GM12878 (cell line): Measurements from ENCODE around the gene RAC2. TPM values are rescaled to one million over a fixed set of nuclear protein-coding genes. Genes with fewer than 3 reads are reported as not detected.
A peak's percentile ranks its signal among the peaks of the same experiment; 100 is the strongest.

Source experiments
- ATAC-seq: fragments of 200-7000 bp; cut with Tn5 transposase; 3 replicates; pipeline ENCODE4 v1.9.1; 2020; ENCODE audit warnings: mild to moderate bottlenecking, moderate library complexity
- BruUV-seq: library from RNA; stranded (reverse); fragments of 400-500 nt; replicated peaks from 2 replicates; lab custom pipeline; 2021; lab: Mats Ljungman, UMichigan
- CTCF ChIA-PET: fragments of 300-600 bp; sonication (Branson Sonifier 250); formaldehyde crosslinking; extraction: SDS; loops from one replicate; lab custom pipeline; 2021; ENCODE audit warnings: inconsistent platforms; lab: Yijun Ruan, JAX
- POLR2A ChIA-PET: fragments of 350-600 bp; formaldehyde crosslinking; extraction: SDS; loops from one replicate; lab custom pipeline; 2021; ENCODE audit warnings: inconsistent platforms; lab: Charles Lee
- RAD21 ChIA-PET: fragments of 300-600 bp; sonication (Branson Sonifier 250); formaldehyde crosslinking; loops from one replicate; lab custom pipeline; 2023; ENCODE audit warnings: antibody characterized with exemption; ENCODE audit not compliant: unreplicated experiment; lab: Charles Lee
- SMC1A ChIA-PET: fragments of 300-600 bp; sonication (Branson Sonifier 250); formaldehyde crosslinking; loops from one replicate; lab custom pipeline; 2023; ENCODE audit not compliant: unreplicated experiment, uncharacterized antibody; lab: Charles Lee
- DNase-seq: peaks from one replicate; pipeline ENCODE4 v3.0.0-alpha.2; 2011; ENCODE audit warnings: low read depth, low spot score
- FAIRE-seq: peaks from 3 replicates; lab custom pipeline; 2011; peaks lifted over from hg19 to GRCh38; lab: Jason Lieb, UNC
- H2AFZ ChIP-seq: 2 replicates; pipeline ENCODE4 v1.6.0; 2011; ENCODE audit warnings: low read depth, low read length, control low read depth; ENCODE audit not compliant: control insufficient read depth
- H3K27ac ChIP-seq: 2 replicates; pipeline ENCODE4 v1.5.1; 2011; ENCODE audit warnings: control low read depth; ENCODE audit not compliant: control insufficient read depth, insufficient read depth
- H3K27me3 ChIP-seq, 2 experiments: replicated peaks in 1 of 2; 2 replicates each; pipeline versions ENCODE4 v1.6.0 to v1.6.1; 2011; ENCODE audit warnings: low read length in 1 of 2; ENCODE audit not compliant: control insufficient read depth in 2 of 2, insufficient read depth in 2 of 2
- H3K36me3 ChIP-seq, 2 experiments: 2 replicates each; pipeline ENCODE4 v1.5.1; 2011; ENCODE audit warnings: low read length in 1 of 2; ENCODE audit not compliant: control insufficient read depth in 2 of 2, insufficient read depth in 2 of 2
- H3K4me1 ChIP-seq: 2 replicates; pipeline ENCODE4 v1.6.1; 2011; ENCODE audit warnings: mild to moderate bottlenecking, low read length, moderate library complexity, mixed read lengths; ENCODE audit not compliant: control insufficient read depth, insufficient read depth
- H3K4me2 ChIP-seq: 2 replicates; pipeline ENCODE4 v1.6.0; 2011; ENCODE audit warnings: control low read depth; ENCODE audit not compliant: control insufficient read depth, insufficient read depth
- H3K4me3 ChIP-seq: fragments of 200-600 bp; sonication (generic); 2 replicates; pipeline ENCODE4 v1.5.1; 2016
- H3K79me2 ChIP-seq: 2 replicates; pipeline ENCODE4 v1.6.0; 2011; ENCODE audit warnings: low read length; ENCODE audit not compliant: control insufficient read depth, insufficient read depth
- H3K9ac ChIP-seq: 2 replicates; pipeline ENCODE4 v1.8.0; 2011; ENCODE audit warnings: low read length, control low read depth, mixed read lengths; ENCODE audit not compliant: control insufficient read depth, insufficient read depth
- H3K9me3 ChIP-seq: replicated peaks from 3 replicates; pipeline ENCODE4 v1.5.1; 2011; ENCODE audit warnings: mild to moderate bottlenecking, low read length; ENCODE audit not compliant: control insufficient read depth, insufficient read depth
- H4K20me1 ChIP-seq: 2 replicates; pipeline ENCODE4 v1.6.0; 2011; ENCODE audit not compliant: control insufficient read depth, insufficient read depth
- BCLAF1 ChIP-seq: fragments of 450-650 bp; IDR thresholded peaks from 2 replicates; pipeline ENCODE4 v1.6.1; 2017; ENCODE audit warnings: antibody characterized with exemption, mild to moderate bottlenecking, moderate library complexity
- MLLT1 ChIP-seq: fragments of 450-650 bp; IDR thresholded peaks from 2 replicates; pipeline ENCODE4 v1.6.1; 2016; ENCODE audit warnings: mild to moderate bottlenecking
- WGBS: methylation state at CpG from one replicate; pipeline ENCODE4 v1.1.6; 2016; ENCODE audit warnings: low lambda C conversion rate; ENCODE audit not compliant: insufficient replicate concordance, insufficient coverage; ENCODE audit errors: missing lambda C conversion rate; 5-methylcytosine and 5-hydroxymethylcytosine counted together
- in situ Hi-C: fragments of 300-500 bp; cut with MboI; formaldehyde crosslinking; loops from 9 replicates; pipeline ENCODE4 v1.14.3; 2018; ENCODE audit warnings: mixed read lengths
- intact Hi-C: fragments of 100-400 bp; cut with micrococcal nuclease; formaldehyde crosslinking; loops from one replicate; pipeline ENCODE4 v1.14.2; 2022; ENCODE audit not compliant: unreplicated experiment
- polyA plus RNA-seq, 11 experiments: library from polyadenylated mRNA; depleted of rRNA in 4 of 11; unstranded in 6 of 11; stranded (reverse) in 5 of 11; fragments of >200 nt; fragmentation: Nextera tagmentation in 4 of 11; fragmentation: Illumina TruSeq in 1 of 11; extraction: Ambion mirVana in 4 of 11; extraction: Trizol in 1 of 11; gene quantifications; 1 replicate in 1 of 11; 2 replicates in 10 of 11; pipeline versions ENCODE4 v1.2.1 to v1.2.3, GENCODE V29; 2011 to 2016; ENCODE audit warnings: inconsistent platforms in 2 of 11, missing spikeins in 2 of 11, low read depth in 1 of 11
- total RNA-seq, 4 experiments: library from RNA; depleted of rRNA in 3 of 4; stranded (reverse); fragments of >200 nt in 3 of 4; fragmentation: Illumina TruSeq in 1 of 4; extraction: Trizol in 1 of 4; gene quantifications; 2 replicates each; pipeline versions ENCODE4 v1.2.1 to v1.2.3, GENCODE V29; 2013 to 2021

RAC2 gene
- total and polyA plus RNA-seq, 10 of the 15 experiments (the other 5 are each of a cell fraction or from before 2014, with no cell fraction given), result 102 to 386 (median 304) TPM

GRCh38 chr22:37266581-37267134 is 22.6 kb upstream of the RAC2 start:
- POLR2A ChIA-PET, result interaction anchor here (0.6 to 1.8 kb wide), 3 partner anchors 19 to 363 kb away, joined by 4 to 8 read pairs (median 6); no protein-coding TSS in a partner anchor
- ATAC-seq (no peak), FAIRE-seq (no peak), DNase-seq (no peak)
- Histone ChIP-seq H3K4me1 (peaks cover 7% of the 10 kb centered on the region), H3K27ac (no peak overlapping the region; the same call in 1 of the 2 replicates), H3K4me2 (peak overlapping the region; percentile 89), H3K36me3 (no peaks in the 10 kb centered on the region), H4K20me1 (no peaks in the 10 kb centered on the region), H3K9me3 (peaks cover 8% of the 10 kb centered on the region; the same call in 2 of the 3 replicates), H3K79me2 (no peaks in the 10 kb centered on the region), H3K9ac (no peak overlapping the region), H3K27me3 (no peaks in the 10 kb centered on the region)
- RAD21 ChIA-PET, result interaction anchor here (1.1 to 3.0 kb wide), 6 partner anchors 10 to 65 kb away, joined by 3 to 26 read pairs (median 6); no protein-coding TSS in a partner anchor
- CTCF ChIA-PET, result interaction anchor here (1.0 to 10.5 kb wide), 9 partner anchors 8 to 191 kb away, joined by 3 to 181 read pairs (median 9); partner anchors contain the start of gene CYTH4
- no TSS peak for BruUV-seq
- WGBS, result 54% methylated on average over 18 of the region's 18 CpGs
- SMC1A ChIA-PET, result interaction anchor here (1.3 to 4.7 kb wide), 5 partner anchors 16 to 64 kb away, joined by 3 to 65 read pairs (median 18); partner anchors contain the start of gene CYTH4
- intact Hi-C loops, result loop anchor here (1.0 to 2.0 kb wide), 3 partner anchors 50 to 191 kb away; no protein-coding TSS in a partner anchor
- TF ChIP-seq MLLT1 (peak; percentile 32; the same call in 1 of the 2 replicates), BCLAF1 (no peak)
- TF ChIP-seq, all 136 proteins: peak for 1
- H3K4me3 ChIP-seq, result peak overlapping the region; percentile 52; the same call in 1 of the 2 replicates
- peak overlapping the region; percentile 5; the same call in 1 of the 2 replicates for H2AFZ ChIP-seq
- in situ Hi-C loops, result no loop called here
